DND-41 (cell line): ENCODE results near the gene DLL3.

ENCODE experiments used
- ATAC-seq: fragments of 200-7000 bp; cut with Tn5 transposase; 3 replicates; pipeline ENCODE4 v1.9.1; 2021; ENCODE audit warnings: low read depth; ENCODE audit not compliant: insufficient read depth
- DNase-seq: peaks from one replicate; pipeline ENCODE4 v3.0.0-alpha.2; 2020
- H2AFZ ChIP-seq: 2 replicates; pipeline ENCODE4 v1.6.0; 2012; ENCODE audit warnings: low read depth, low read length
- H3K27ac ChIP-seq: 2 replicates; pipeline ENCODE4 v1.5.1; 2012; ENCODE audit warnings: low read length, inconsistent platforms
- H3K27me3 ChIP-seq: fragments of 200-600 bp; sonication (generic); 2 replicates; pipeline ENCODE4 v1.6.0; 2012; ENCODE audit warnings: low read length, mild to moderate bottlenecking, inconsistent platforms; ENCODE audit not compliant: insufficient read depth, poor library complexity
- H3K36me3 ChIP-seq: 2 replicates; pipeline ENCODE4 v1.5.1; 2012; ENCODE audit warnings: low read length, inconsistent platforms; ENCODE audit not compliant: insufficient read depth
- H3K4me1 ChIP-seq: 2 replicates; pipeline ENCODE4 v1.5.1; 2012; ENCODE audit warnings: mild to moderate bottlenecking, low read length; ENCODE audit not compliant: insufficient read depth
- H3K4me2 ChIP-seq: 2 replicates; pipeline ENCODE4 v1.6.0; 2012; ENCODE audit warnings: mild to moderate bottlenecking, moderate library complexity, low read length, inconsistent platforms; ENCODE audit not compliant: insufficient read depth
- H3K4me3 ChIP-seq, 2 experiments: fragments of 200-600 bp in 1 of 2; shearing (Covaris generic) in 1 of 2; 2 replicates each; pipeline ENCODE4 v1.5.1; 2012 to 2016; ENCODE audit warnings: inconsistent platforms in 2 of 2, low read length in 2 of 2, mild to moderate bottlenecking in 2 of 2, low read depth in 1 of 2, moderate library complexity in 1 of 2
- H3K79me2 ChIP-seq: 2 replicates; pipeline ENCODE4 v1.6.0; 2012; ENCODE audit warnings: low read length, inconsistent platforms; ENCODE audit not compliant: insufficient read depth
- H3K9ac ChIP-seq: 2 replicates; pipeline ENCODE4 v1.6.0; 2012; ENCODE audit warnings: low read depth, mild to moderate bottlenecking, inconsistent platforms, low read length, moderate library complexity
- H3K9me3 ChIP-seq: 2 replicates; pipeline ENCODE4 v1.5.1; 2012; ENCODE audit warnings: low read length, moderate library complexity, mild to moderate bottlenecking, inconsistent platforms; ENCODE audit not compliant: insufficient read depth, severe bottlenecking
- H4K20me1 ChIP-seq: 2 replicates; pipeline ENCODE4 v1.6.0; 2012; ENCODE audit warnings: low read length; ENCODE audit not compliant: insufficient read depth
- CTCF ChIP-seq: IDR thresholded peaks from 2 replicates; pipeline ENCODE4 v1.5.1; 2012; ENCODE audit warnings: borderline replicate concordance, low read length, moderate library complexity, mild to moderate bottlenecking; ENCODE audit not compliant: poor library complexity, severe bottlenecking; ENCODE audit errors: extremely low read depth
- EZH2 ChIP-seq: IDR thresholded peaks from 3 replicates; pipeline ENCODE4 v1.6.1; 2012; ENCODE audit warnings: borderline replicate concordance, low read depth, mild to moderate bottlenecking, moderate library complexity, low read length, inconsistent platforms; ENCODE audit not compliant: severe bottlenecking

DLL3 gene

GRCh38 chr19:39518975-39519374 is 20.2 kb downstream of the DLL3 start:
- no peaks in the 10 kb centered on the region for H4K20me1 ChIP-seq
- H3K79me2 ChIP-seq = no peaks in the 10 kb centered on the region
- H3K9me3 ChIP-seq = no peaks in the 10 kb centered on the region
- H2AFZ ChIP-seq = no peak overlapping the region
- no peaks in the 10 kb centered on the region for H3K4me1 ChIP-seq
- H3K27ac ChIP-seq = no peak overlapping the region
- ATAC-seq (no peak), DNase-seq (no peak)
- H3K36me3 ChIP-seq = no peaks in the 10 kb centered on the region
- H3K4me3 ChIP-seq = no peak overlapping the region
- TF ChIP-seq EZH2 (no peak), CTCF (no peak)
- H3K4me2 ChIP-seq = no peak overlapping the region
- H3K9ac ChIP-seq = no peak overlapping the region
- H3K27me3 ChIP-seq = no peaks in the 10 kb centered on the region

GRCh38 chr19:39520541-39521484 is 22.1 kb downstream of the DLL3 start:
- DNase-seq (no peak), ATAC-seq (no peak)
- Histone ChIP-seq H3K4me1 (no peaks in the 10 kb centered on the region), H4K20me1 (no peaks in the 10 kb centered on the region), H3K27me3 (no peaks in the 10 kb centered on the region), H3K27ac (no peak overlapping the region), H3K79me2 (no peaks in the 10 kb centered on the region), H3K4me2 (no peak overlapping the region), H3K9ac (no peak overlapping the region), H3K9me3 (no peaks in the 10 kb centered on the region), H3K36me3 (no peaks in the 10 kb centered on the region), H2AFZ (no peak overlapping the region), H3K4me3 (no peak overlapping the region)
- TF ChIP-seq CTCF (no peak), EZH2 (no peak)

- H4K20me1 ChIP-seq = no peaks in the 10 kb centered on the region
Measured at GRCh38 chr19:39524495-39524894, 25.7 kb downstream of the DLL3 start.

More at GRCh38 chr19:39524495-39524894, 25.7 kb downstream of the DLL3 start:
- no peaks in the 10 kb centered on the region for H3K36me3 ChIP-seq
- H3K9ac ChIP-seq = no peak overlapping the region
- no peak overlapping the region for H3K4me2 ChIP-seq
- TF ChIP-seq EZH2 (no peak), CTCF (no peak)
- no peak overlapping the region for H3K4me3 ChIP-seq
- peaks cover 1% of the 10 kb centered on the region; the same call in 1 of the 2 replicates for H3K79me2 ChIP-seq
- DNase-seq = no peak
- H2AFZ ChIP-seq = no peak overlapping the region
- 0 out of 2 replicates have a peak, but pooled peaks cover 2% of the 10 kb centered on the region for H3K4me1 ChIP-seq
- no peaks in the 10 kb centered on the region for H3K27me3 ChIP-seq
- ATAC-seq = no peak
- no peaks in the 10 kb centered on the region for H3K9me3 ChIP-seq
- H3K27ac ChIP-seq = no peak overlapping the region
